ENCODE results near the gene UBE2H.

DNA sequence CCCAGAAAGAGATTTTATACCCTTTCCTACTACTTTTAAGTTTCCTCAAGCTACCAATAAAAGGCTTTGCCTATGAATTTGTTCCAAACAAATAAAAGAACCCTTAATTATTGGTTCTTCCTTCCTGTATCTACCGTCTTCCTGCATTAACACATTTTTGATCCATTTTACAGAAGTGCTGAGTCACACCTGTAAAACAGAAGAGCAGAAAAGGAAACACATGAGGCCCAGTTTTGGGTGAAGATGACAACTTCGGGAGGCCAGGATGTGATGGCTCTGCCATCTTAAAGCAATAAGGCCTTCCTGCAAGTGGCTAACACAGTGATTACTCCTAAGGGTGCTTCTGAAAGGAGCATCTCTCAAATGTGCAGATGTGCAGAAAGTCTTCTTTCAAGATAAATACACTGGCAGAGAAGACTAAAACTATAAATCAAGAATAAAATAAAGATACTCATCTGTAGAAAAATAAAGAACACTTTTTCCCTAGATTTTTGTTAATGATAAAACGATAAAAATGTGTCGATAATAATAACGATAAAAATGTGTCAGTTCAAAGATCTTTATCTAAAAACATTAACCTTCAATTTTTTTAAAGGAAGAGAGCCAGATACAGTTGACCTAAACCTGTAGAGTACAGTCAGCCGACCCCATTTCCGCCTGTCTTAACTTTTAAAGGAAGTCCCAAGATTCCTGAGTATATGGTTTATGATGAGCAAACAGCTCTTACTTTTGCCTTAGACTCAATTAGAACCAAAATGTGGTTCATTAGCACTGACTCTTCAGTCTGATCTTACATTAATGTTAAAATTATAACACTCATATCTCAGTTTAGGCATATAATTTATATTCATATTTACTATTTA, 108.6 kb downstream of the UBE2H start:
- no peak for TF ChIP-seq CTCF (IDR thresholded peaks at IDR 0.05)
- TF ChIP-seq POLR2A (IDR thresholded peaks at IDR 0.05), result no peak
- no peak for TF ChIP-seq POLR2AphosphoS5 (IDR thresholded peaks at IDR 0.05)
